Gastrocnemius medialis (tissue), 4 donors: Measurements from ENCODE around the gene SLC11A1.

Experiments used
- POLR2A ChIP-seq, 2 donors: fragments of 450-650 bp; IDR thresholded peaks; one replicate each; pipeline ENCODE4 v1.6.1; 2017; ENCODE audit warnings: antibody characterized with exemption in 2 of 2, mild to moderate bottlenecking in 2 of 2, moderate library complexity in 2 of 2
- TF ChIP-seq, protein P1 (sequence below), 5 experiments: fragments of 450-650 bp in 3 of 5; fragments of 200-600 bp in 2 of 5; sonication (generic) in 2 of 5; IDR thresholded peaks in 4 of 5; conservative IDR thresholded peaks in 1 of 5; 1 replicate in 4 of 5; 2 replicates in 1 of 5; pipeline ENCODE4 v1.5.1; 2016 to 2019; ENCODE audit warnings: antibody characterized with exemption in 5 of 5, mild to moderate bottlenecking in 3 of 5, moderate library complexity in 3 of 5

DNA sequence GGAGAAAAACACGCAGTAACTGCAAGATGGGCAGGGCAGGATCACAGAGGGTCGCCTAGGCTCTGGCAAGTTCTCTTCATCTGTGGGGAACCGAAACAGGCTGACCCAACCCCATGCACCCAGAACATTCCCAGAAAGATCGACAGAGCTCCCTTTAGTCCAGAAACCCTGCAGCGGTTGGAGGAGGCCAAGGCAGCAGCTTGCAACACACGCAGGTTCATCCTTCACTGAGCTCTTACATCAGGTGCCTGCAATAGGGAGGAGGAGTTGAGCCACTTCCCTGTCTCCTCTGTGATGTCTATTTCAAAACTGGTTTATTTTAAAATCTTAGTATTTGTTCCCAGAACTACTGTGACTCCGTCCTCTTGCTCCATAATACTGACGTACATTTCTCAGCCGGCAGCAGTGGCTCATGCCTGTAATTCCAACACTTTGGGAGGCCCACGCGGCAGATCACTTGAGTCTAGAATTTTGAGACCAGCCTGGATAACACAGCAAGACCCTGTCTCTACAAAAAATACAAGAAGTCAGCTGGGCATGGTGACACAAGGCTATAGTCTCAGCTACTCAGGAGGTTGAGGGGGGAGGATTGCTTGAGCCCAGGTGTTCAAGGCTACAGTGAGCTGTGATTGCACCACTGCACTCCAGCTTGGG is 11.5 kb upstream of the SLC11A1 start:
- TF ChIP-seq, protein P1, sequence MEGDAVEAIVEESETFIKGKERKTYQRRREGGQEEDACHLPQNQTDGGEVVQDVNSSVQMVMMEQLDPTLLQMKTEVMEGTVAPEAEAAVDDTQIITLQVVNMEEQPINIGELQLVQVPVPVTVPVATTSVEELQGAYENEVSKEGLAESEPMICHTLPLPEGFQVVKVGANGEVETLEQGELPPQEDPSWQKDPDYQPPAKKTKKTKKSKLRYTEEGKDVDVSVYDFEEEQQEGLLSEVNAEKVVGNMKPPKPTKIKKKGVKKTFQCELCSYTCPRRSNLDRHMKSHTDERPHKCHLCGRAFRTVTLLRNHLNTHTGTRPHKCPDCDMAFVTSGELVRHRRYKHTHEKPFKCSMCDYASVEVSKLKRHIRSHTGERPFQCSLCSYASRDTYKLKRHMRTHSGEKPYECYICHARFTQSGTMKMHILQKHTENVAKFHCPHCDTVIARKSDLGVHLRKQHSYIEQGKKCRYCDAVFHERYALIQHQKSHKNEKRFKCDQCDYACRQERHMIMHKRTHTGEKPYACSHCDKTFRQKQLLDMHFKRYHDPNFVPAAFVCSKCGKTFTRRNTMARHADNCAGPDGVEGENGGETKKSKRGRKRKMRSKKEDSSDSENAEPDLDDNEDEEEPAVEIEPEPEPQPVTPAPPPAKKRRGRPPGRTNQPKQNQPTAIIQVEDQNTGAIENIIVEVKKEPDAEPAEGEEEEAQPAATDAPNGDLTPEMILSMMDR (IDR thresholded peaks at IDR 0.05 in 4 of 5, conservative IDR thresholded peaks at IDR 0.05 in 1 of 5) = no peak
- TF ChIP-seq POLR2A (IDR thresholded peaks at IDR 0.05) = peak in 1 of 2 donors; percentile 23
